ENCODE data around the gene GMDS. TPM values are rescaled to one million over a fixed set of nuclear protein-coding genes. Genes with fewer than 3 reads are reported as not detected.

The GMDS gene
- total RNA-seq, 1 experiment from 2014 or later: 31.1 TPM

GRCh38 chr6:1991332-1991878 lies 254.0 kb downstream of the GMDS start:
- Mint-ChIP-seq H3K36me3 (ENCODE audit: insufficient read depth, unreplicated experiment) (no peaks in the 10 kb centered on the region), H3K9me3 (ENCODE audit: unreplicated experiment) (no peaks in the 10 kb centered on the region), H3K4me3 (ENCODE audit: unreplicated experiment) (no peak overlapping the region), H3K27ac (ENCODE audit: unreplicated experiment) (no peak overlapping the region), H3K4me1 (ENCODE audit: low read depth, unreplicated experiment) (no peaks in the 10 kb centered on the region), H3K27me3 (ENCODE audit: insufficient read depth, unreplicated experiment) (no peaks in the 10 kb centered on the region)
- intact Hi-C loops (cut with micrococcal nuclease; ENCODE audit: unreplicated experiment): no loop called here
- Histone ChIP-seq H3K4me1 (no peaks in the 10 kb centered on the region), H3K9me3 (no peaks in the 10 kb centered on the region), H3K4me3 (ENCODE audit: low read depth, low read length) (no peak overlapping the region), H3K36me3 (ENCODE audit: control insufficient read depth, insufficient read depth, low read length) (no peaks in the 10 kb centered on the region), H3K27me3 (replicated peaks; ENCODE audit: control insufficient read depth, insufficient read depth, low read length) (no peaks in the 10 kb centered on the region)
- no peak for TF ChIP-seq CTCF (IDR thresholded peaks at IDR 0.05; ENCODE audit: insufficient read depth in 1 of 2, low read depth in 1 of 2, low read length in 1 of 2, severe bottlenecking in 1 of 2, unreplicated experiment in 1 of 2)
- DNase-seq: no peak
- no TSS peak for BruUV-seq (replicated peaks)
- ChIA-PET POLR2A (no interaction called here), CTCF (no interaction called here)

DNA sequence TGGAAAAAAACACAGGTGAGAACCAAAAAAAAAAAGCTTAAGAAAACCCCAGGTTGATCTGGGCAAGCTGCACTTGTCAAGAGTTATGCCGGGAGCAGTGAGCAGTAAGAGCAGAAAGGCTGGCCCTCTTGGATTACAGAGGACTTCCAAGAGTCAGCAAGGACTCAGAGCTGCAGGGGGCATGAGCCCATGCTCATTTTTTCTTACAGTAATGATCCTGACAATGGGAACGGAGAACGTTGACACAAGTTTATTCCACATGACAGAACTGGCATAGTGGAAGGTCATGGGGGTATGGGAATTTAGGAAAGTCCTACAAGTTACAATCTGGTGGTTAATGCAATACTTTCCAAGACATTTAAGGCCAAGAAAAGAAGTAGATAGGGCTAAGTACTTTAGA lies 256.6 kb downstream of the GMDS start:
- Mint-ChIP-seq H3K36me3 (ENCODE audit: insufficient read depth, unreplicated experiment) (no peaks in the 10 kb centered on the region), H3K4me1 (ENCODE audit: low read depth, unreplicated experiment) (no peaks in the 10 kb centered on the region), H3K9me3 (ENCODE audit: unreplicated experiment) (no peaks in the 10 kb centered on the region), H3K4me3 (ENCODE audit: unreplicated experiment) (no peak overlapping the region), H3K27ac (ENCODE audit: unreplicated experiment) (no peak overlapping the region), H3K27me3 (ENCODE audit: insufficient read depth, unreplicated experiment) (no peaks in the 10 kb centered on the region)
- Histone ChIP-seq H3K27me3 (replicated peaks; ENCODE audit: control insufficient read depth, insufficient read depth, low read length) (no peaks in the 10 kb centered on the region), H3K4me3 (ENCODE audit: low read depth, low read length) (no peak overlapping the region), H3K36me3 (ENCODE audit: control insufficient read depth, insufficient read depth, low read length) (no peaks in the 10 kb centered on the region), H3K9me3 (no peaks in the 10 kb centered on the region), H3K4me1 (no peaks in the 10 kb centered on the region)
- no peak for TF ChIP-seq CTCF (IDR thresholded peaks at IDR 0.05; ENCODE audit: insufficient read depth in 1 of 2, low read depth in 1 of 2, low read length in 1 of 2, severe bottlenecking in 1 of 2, unreplicated experiment in 1 of 2)
- ChIA-PET CTCF (no interaction called here), POLR2A (no interaction called here)
- BruUV-seq (replicated peaks): no TSS peak
- DNase-seq: no peak
- intact Hi-C loops (cut with micrococcal nuclease; ENCODE audit: unreplicated experiment): no loop called here

DNA sequence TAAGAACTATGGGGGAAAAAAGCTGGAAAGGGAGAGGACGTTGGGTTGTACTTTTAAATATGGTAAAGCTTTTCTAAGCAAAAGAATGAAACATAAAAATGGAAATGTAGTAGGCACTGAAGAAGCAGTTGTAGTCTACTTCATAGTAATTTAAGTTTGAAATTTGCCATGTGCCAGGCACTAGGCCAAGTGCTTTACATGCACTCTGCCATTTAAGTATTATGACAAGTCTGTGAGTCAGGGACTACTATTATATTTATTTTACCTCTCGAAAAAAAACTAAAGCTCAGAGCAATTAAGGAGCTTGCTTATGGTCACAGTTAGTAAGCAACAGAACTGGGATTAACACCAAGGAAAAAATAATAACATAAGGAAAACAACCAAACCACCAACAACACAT lies 257.8 kb downstream of the GMDS start:
- no peaks in the 10 kb centered on the region for H3K9me3 ChIP-seq
- Mint-ChIP-seq H3K36me3 (ENCODE audit: insufficient read depth, unreplicated experiment) (no peaks in the 10 kb centered on the region), H3K4me1 (ENCODE audit: low read depth, unreplicated experiment) (no peaks in the 10 kb centered on the region), H3K27ac (ENCODE audit: unreplicated experiment) (no peak overlapping the region), H3K4me3 (ENCODE audit: unreplicated experiment) (no peak overlapping the region), H3K9me3 (ENCODE audit: unreplicated experiment) (no peaks in the 10 kb centered on the region), H3K27me3 (ENCODE audit: insufficient read depth, unreplicated experiment) (no peaks in the 10 kb centered on the region)
- no peak overlapping the region for H3K4me3 ChIP-seq (ENCODE audit: low read depth, low read length)
- H3K27me3 ChIP-seq (replicated peaks; ENCODE audit: control insufficient read depth, insufficient read depth, low read length): no peaks in the 10 kb centered on the region
- ChIA-PET POLR2A (no interaction called here), CTCF (no interaction called here)
- no peak for DNase-seq
- H3K36me3 ChIP-seq (ENCODE audit: control insufficient read depth, insufficient read depth, low read length): no peaks in the 10 kb centered on the region
- intact Hi-C loops (cut with micrococcal nuclease; ENCODE audit: unreplicated experiment): no loop called here
- BruUV-seq (replicated peaks): no TSS peak
- H3K4me1 ChIP-seq: no peaks in the 10 kb centered on the region
- no peak for TF ChIP-seq CTCF (IDR thresholded peaks at IDR 0.05; ENCODE audit: insufficient read depth in 1 of 2, low read depth in 1 of 2, low read length in 1 of 2, severe bottlenecking in 1 of 2, unreplicated experiment in 1 of 2)

All from Caco-2 (cell line).